Fibroblast of gingiva (primary cell): Measurements from ENCODE around the gene MMP15.
"Not testable (repeated sequence)": the region's sequence is repeated elsewhere in the genome, so short reads cannot be mapped to it uniquely, and the experiment has no call there.

Experiments
- DNase-seq: peaks from one replicate; pipeline ENCODE4 v3.0.0-alpha.2; 2011; ENCODE audit warnings: low read depth

MMP15 gene

DNA sequence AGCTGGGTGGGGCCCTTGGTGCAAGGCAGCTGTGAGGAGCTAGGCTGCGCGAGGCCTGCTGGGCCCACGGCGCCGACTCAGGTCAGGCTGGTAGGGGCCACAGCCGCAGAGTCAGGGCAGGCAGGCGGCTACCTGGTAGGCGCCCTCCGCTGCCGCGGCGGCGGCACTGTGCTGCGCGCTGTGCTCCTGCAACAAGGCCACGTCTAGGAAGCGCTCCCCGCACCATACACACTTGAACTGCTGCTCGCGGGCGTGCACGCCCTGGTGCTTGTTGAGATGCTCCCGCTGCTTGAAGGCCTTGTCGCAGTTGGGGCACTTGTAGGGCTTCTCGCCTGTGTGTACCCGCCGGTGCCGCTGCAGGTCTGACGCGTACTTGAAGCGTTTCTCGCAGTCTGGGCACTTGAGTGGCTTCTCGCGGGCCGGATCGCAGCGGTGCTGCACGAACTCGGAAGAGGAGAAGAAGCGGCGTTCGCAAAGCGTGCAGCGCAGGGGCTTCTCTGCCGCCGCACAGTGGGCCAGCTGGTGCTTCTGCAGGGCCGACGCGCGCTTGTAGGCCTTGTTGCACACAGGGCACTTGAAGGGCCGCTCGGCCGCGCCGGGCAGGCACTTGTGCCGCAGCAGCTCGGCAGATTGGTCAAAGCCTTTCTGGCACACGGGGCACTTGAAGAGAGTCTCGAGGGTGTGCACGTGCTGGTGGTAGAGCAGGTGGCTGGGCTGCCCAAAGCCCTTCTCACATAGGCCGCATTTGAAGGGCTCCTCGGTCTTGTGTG, 29.0 kb upstream of the MMP15 start:
- no peak for DNase-seq

DNA sequence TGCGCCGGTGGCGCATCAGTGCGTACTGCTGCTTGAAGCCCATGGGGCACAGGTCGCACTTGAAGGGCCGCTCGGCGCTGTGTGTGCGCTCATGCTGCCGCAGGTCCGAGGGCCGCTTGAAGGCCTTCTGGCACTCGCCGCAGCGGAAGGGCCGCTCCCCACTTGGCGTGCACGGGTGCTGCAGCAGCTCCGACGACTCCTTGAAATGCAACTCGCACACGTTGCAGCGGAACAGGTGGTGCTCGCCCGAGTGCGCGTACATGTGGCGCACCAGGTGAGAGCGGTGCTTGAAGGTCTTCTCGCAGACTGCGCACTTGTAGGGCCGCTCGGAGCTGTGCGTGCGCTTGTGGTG, 28.4 kb upstream of the MMP15 start:
- no peak for DNase-seq

DNA sequence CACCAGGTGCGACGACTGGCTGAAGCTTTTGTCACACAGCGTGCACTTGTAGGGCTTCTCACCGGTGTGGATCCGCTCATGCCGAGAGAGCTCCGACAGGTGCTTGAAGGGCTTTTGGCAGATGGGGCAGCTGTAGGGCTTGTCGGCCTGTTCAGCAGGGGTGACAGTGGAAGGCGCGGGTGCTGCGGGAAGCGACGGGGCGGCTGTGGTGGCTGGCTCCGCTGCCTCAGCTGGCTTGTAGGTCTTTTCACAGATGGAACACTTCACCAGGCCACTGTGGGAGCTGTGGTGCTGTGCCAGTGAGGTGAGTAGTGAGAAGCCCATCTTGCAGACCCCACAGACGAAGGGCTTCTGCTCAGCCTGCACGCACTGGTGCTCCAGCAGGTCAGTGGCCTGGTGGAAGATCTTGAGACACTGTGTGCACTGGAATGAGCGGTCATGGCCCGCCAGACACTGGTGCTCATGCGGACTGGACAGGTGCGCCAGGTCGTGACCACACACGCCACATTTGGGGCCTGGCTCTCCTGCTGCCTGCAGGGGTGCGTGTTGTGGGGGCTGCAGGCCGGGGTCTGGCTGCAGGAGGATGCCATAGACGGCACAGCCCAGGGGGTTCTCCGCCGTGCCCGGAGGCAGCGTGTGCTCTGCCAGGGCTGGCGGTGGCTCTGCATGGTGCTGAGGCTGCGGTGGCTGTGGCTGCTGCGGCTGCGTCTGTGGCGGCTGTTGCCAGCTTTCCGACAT, 27.9 kb upstream of the MMP15 start:
- no peak for DNase-seq

DNA sequence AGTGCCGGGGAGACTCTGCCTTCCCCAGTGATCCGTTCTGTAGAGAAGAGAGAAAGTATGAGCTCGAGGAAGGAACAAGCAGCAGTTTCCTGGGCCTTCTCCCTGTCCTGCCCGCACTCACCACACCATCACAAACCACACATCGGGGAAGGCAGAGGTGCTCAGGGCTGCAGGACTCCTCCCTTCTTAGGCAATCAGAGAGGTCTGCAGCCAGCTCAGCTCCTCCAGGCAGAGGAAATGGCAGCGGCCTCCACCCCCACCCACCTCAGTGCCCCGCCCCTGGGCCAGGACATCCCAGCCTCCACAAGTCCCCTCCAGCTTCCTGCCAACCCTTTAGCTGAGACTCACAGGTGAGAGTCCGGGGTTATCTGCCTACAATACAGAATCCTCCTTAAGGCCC, 27.1 kb upstream of the MMP15 start:
- no peak for DNase-seq

DNA sequence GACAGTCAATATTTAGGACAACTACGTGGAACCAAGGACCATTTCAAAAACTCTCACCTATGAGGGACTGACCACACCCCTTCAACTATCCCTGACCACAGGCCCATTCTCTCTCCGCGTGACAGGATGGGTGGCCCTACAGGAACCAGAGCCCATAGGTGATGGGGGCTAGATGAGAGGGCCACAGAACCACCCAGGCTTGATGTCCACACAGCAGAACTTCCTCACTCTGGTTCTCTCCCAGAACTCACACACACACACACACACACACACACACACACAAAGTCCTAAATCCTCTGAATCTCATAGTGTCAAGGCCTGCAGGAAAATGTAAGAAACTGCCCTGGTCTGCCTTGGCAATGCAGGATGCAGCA, 26.6 kb upstream of the MMP15 start:
- DNase-seq = peak; percentile 22

DNA sequence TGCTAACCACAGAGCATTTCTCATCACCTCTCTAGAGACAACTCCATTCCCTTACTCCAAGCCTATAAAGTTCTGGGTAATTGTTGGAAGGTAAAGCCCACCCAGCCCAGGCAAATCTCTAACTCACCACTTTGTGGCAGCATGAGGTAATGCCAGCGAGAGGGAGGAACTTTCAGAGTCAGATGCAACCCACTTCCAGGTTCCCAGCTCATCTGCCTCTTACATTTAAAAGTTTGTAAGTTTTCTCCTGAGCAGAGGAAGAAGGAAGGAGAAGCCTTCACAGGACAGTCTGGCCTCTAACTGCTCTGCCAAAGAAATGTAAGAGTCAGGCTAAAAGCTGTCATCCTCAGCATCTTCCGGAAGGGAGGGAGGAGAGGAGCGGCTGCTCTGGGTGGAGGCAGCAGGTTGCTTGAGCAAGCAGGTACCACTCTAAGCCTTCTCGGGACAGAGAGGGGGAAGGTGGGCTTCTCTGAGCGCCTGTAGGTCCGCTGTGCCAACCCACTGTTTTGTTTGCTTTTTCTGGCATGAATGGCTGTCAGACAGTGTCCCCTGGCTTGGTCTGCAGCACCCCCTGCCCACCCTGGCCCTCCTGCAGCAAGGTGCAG, 26.1 kb upstream of the MMP15 start:
- no peak for DNase-seq

DNA sequence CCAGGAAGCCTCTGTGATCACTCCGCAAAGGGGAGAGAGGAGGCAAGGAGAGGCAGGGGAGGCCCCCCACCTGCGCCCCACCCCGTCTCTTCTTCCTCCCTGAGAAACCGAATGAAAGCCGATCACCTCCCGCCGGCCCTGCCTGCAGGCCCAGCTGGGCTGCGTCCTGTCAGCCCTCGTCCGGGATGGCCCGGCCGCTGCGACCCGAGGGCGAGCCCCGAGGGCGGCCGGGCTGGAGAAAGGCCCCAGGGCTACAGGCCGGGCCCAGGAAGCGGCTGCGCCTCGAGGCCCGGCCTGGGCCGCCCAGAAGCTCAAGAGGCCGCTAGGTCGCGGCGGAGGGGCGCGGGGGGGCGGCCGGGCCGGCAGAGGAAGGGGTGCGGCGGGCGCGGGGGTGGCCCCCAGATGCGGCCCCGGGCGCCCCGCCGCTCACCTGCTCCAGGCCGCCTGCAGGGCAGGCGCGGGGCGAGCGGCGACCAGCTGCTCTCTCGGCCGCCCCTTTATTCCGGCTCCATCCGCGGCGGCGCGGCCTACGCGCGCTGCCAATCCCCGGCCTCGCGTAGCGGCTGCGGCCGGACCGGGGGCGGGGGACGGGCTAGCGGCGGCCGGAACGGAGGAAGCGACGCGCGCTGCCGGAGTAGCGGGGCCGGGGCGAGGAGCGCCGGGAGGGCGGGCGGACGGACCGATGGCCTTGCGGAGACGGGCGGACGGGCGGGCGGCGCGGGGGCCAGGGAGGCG, 25.4 kb upstream of the MMP15 start, which contains the start of gene ZNF319:
ZNF319 (minus strand) TSS at position 702 of the 735 bp plus-strand sequence. CDS start 2,407 bp downstream, outside the sequence.
- DNase-seq = no peak

DNA sequence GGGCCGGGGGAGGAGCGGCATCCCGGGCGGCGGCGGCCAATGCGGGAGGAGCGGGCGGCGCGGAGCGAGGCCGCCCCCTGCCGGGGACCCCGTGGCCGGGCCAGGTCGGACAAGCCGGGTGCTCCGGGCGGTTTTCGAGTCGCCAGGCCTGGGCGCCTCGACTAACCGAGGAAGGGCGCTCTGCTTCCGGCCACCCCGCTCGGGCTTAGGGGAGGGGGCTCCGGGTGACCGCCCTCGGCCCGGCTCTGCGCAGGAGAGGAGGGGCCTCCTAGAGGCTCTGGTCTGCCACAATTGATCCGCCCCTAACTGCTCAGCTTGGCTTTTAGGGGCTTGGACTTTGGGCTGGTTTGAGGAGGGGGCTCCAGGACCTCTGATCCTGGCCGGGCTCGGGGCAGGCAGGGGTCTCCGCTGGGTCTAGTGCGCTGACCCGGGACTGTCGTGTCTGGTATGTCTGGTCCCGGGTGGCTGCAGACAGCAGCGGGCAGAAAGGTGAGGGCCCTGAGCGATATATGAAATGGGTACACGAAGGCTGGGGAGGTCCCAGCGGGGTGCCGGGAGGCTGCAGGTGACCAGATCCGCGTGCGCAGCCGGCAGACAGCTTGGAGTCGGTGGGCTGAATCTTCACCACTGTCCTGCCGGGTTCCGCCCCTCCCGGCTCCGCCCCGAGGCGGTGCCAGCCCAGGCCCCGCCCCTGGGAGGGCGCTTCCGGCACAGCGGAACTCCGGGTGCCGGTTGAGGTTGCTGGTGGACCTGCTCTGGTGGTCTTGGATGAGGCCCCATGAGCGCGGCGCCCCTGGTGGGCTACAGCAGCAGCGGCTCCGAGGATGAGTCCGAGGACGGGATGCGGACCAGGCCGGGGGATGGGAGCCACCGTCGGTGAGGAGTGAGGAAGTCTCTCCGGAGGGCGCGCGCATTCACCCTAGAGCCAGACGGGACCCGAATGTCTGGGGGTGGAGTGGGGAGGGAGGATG, 24.6 kb upstream of the MMP15 start, which contains the start of gene USB1:
USB1 (plus strand) TSS at position 702 of the 971 bp plus-strand sequence; CDS start at position 779, 77 bp downstream.
- peak; percentile 76 for DNase-seq

DNA sequence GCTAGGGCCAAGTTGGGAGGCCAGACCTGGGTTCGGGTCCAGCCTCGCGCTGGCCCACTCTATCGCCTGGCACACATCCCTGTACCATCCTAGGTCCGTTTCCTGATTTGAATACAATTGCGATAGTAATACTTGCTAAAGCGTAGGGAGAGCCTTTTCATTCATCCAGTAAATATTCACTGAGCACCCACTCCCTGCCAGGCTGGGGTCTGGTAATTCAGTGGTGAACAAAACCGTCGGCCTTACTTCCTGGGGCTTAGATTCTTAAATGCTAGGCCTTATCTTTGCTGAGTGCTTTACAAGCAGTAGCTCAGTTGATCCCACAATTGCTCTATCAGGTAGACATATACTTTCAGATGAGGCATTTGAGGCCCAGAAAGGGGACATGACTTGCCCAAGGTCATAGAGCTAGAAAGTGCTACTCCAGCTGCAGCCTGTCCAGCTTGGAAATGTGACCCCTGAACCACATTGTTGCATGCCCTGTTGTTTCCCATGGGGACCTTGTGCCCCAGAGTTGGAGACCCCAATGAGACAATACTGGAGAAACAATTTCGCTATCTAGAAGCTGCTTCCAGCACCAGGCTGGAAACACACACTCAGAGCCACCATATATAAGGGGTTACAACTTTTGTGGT, 23.7 kb upstream of the MMP15 start:
- no peak for DNase-seq

DNA sequence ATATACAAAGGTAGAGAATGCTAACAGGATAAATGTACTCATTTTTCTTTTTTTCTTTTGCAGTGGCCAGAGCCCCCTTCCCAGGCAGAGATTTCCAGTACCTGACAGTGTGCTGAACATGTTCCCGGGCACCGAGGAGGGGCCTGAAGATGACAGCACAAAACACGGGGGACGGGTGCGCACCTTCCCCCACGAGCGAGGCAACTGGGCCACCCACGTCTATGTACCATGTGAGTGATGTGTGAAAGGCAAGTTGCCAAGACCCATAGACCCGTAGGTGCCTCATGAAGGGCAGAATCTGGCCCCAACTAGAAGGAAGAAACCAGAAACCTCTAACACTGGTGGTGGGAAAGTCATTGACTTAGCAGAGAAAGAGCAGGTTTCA, 23.1 kb upstream of the MMP15 start:
- DNase-seq = no peak

DNA sequence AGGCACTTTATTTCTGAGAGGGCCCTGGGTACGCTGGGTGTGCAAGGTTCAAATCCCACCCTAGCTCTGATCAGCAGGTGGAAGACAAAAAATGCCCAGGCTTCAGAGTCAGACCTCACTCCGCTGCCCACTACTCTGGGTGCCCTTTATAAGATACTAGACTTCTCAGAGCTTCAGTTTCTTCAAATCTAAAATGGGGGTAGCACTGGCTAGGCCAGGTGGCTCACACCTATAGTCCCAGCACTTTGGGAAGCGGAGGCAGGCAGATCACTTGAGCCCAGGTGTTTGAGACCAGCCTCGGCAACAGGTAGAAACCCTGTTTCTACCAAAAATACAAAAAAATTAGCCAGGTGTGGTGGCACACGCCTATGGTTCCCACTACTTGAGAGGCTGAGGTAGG, 22.6 kb upstream of the MMP15 start:
- no peak for DNase-seq

DNA sequence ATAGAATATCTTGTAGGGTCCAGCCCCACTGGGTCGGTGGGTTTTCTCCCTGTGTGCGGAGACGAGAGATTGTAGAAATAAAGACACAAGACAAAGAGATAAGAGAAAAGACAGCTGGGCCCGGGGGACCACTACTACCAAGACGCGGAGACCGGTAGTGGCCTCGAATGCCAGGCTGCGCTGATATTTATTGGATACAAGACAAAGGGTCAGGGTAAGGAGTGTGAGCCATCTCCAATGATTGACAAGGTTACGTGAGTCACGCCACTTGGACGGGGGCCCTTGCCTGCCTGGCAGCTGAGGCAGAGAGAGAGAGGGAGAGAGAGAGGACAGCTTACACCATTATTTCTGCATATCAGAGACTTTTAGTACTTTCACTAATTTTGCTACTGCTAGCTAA, 20.8 kb upstream of the MMP15 start:
- not testable (repeated sequence) for DNase-seq

DNA sequence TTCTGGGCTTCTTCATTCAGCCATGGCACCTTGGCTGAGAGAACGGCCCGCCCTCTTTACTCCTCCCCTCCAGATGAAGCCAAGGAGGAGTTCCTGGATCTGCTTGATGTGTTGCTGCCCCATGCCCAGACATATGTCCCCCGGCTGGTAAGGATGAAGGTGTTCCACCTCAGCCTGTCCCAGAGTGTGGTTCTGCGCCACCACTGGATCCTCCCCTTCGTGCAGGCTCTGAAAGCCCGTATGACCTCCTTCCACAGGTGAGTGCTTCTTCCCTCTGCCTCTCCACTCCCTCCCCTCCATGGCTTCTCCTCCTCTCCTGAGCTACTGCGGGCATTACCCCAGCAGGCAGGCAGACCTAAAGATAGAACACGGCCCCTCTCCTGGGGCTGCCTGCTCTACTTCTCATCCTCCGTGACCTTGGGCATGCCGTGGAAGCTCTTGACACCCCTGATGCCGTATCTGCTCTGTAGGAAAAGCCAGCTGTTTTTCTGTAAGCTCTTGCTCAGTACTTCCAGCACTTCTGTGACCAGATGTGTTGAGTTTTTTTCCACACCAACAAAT, 15.6 kb upstream of the MMP15 start:
- DNase-seq = no peak

DNA sequence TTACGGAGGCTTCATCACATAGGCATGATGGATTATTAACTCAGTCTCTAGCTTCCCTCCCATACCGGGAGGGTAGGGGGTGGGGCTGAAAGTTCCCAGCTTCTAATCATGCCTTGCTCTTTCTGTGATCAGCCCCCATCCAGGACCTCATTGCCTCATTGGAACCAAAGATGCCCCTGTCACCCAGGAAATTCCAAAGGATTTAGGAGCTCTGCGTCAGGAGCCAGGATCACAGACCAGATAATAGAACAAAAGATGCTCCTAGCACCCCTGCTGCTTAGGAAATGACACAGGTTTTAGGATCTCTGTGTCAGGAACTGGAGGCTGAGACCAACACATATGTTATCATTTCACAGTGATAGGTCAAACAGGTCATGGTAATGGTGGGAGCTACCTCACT, 14.7 kb upstream of the MMP15 start:
- DNase-seq = no peak

DNA sequence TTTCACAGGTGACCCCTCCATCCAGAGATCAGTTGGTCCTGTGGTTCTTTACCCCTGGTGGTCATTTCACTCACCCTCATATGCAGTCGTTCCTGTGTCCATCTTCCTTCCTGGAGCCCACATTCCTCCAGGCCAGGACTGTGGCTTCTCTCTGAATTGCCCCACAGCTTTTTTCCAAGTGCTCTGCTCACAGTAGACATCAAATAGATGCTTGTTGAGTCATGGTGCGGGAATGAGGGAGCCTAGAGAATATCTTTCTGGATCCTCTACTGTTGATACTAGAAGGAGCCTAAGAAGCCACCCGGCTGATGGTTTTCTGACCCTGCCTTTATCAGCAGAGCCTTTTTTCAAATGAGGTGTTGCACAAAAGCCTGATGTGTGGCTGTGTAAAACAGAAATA, 13.9 kb upstream of the MMP15 start:
- no peak for DNase-seq

DNA sequence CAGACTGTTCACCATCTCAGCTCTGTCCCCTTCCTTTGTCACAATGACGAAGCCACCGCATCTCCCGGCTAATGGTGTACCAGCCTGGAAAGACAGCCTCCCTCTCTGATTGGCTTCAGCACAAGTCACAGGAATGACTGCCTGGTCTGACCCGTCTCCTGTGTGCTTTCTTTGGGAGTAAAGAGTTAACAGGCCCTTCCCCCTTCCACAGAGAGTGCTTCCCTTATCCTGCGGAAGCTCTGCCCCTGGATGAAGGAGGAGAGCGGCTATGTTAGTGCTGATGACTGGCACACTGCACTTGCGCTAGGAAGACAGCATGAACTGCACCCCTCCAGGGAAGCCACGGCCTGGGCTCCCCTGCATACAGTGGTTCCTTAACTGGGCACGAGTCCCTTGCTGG, 13.1 kb upstream of the MMP15 start:
- DNase-seq = no peak

DNA sequence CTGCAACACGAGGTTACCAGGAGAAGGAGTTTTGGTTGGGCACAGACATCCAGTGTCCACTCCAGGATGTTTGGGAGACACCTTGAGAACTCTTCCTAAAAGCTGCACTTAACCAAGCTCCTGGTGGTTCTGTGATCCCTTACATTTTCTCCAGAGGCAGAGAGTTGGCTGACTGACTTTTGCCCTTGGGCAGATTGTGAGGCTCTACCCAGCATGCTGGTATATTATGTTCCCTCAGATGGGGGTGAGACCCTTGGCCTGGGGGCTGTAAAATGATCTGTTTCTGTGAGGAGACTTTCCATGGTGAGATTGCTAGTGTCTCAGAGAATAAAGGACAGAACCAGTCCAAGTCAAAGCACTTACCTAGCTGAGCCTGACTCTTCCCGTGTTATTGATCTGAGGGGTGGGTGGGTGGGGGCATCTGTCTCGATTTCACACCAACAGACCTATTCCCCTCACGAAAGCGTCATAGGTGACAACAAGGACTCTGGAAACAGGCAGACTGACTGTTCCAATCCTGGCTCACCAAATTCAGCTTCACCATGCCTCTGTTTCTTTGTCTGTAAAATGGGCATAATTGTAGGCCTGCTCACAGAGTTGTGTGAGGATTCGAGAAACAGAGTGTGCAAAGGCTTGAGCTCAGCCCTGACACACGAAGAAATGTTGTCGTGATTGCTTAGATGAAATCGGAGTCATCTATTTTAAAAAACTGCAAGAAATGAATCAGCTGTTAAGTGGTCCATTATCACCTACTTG, 12.2 kb upstream of the MMP15 start:
- no peak for DNase-seq

DNA sequence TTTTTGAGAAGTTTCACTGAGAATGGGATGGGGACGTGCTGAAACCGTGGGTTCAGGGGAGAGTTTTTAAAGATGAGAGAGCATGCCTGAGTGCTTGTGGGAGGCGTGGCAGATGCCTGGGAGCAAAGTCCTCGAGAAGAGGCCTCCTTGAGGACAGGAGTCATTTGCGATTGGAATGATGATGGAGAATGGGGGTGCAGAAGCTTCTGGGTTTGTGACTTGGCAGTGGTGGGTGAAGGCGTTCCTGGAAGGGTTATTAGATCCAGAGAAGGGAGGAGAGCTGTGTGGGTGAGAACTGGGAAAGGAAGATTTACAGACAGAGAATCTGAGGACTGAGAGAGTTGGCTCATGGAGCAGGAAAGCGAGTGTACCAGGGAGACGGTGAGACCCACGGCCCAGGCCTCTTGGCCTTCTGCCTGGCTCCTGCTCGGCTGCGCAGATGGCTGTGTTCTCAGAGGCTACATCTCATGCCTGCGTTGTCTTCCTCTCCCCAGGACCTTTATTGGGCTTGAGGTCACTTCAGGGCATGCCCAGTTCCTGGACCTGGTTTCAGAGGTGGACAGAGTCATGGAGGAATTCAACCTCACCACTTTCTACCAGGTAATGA, 8.6 kb upstream of the MMP15 start:
- DNase-seq = no peak

DNA sequence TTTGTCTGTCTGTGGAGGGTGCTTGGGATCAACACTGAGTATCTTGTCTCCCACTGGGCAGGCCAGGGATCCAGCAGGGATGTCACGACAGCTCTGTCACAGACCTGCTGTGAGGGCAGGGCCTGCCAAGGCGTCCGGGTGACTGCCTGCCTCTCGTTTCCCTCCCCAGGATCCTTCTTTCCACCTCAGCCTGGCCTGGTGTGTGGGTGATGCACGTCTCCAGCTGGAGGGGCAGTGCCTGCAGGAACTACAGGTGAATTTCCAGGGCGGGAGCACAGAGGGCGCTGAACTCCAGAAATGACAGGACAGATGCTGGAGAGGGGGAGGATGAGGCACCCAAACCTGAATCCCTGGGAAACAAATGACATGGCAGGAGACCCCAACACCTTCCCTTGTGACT, 6.8 kb upstream of the MMP15 start:
- no peak for DNase-seq
